Hepatocyte (in vitro differentiated cells): ENCODE data around the gene PRDM13. TPM values are rescaled to one million over a fixed set of nuclear protein-coding genes. Genes with fewer than 3 reads are reported as not detected.

ENCODE experiments used
- DNase-seq: peaks from one replicate; pipeline ENCODE4 v3.0.0-alpha.2; 2016; ENCODE audit warnings: low spot score
- H2AFZ ChIP-seq: fragments of 200-600 bp; sonication (generic); 2 replicates; pipeline ENCODE4 v1.6.0; 2016; ENCODE audit warnings: antibody characterized with exemption, mild to moderate bottlenecking
- H3K27ac ChIP-seq: fragments of 200-600 bp; sonication (generic); 2 replicates; pipeline ENCODE4 v1.5.1; 2016; ENCODE audit warnings: mild to moderate bottlenecking
- H3K27me3 ChIP-seq: fragments of 200-600 bp; sonication (generic); 2 replicates; pipeline ENCODE4 v1.6.1; 2016
- H3K36me3 ChIP-seq: fragments of 200-600 bp; sonication (generic); replicated peaks from 2 replicates; pipeline ENCODE4 v1.5.1; 2016; ENCODE audit warnings: low read depth; ENCODE audit not compliant: insufficient read depth
- H3K4me1 ChIP-seq: fragments of 200-600 bp; sonication (generic); 2 replicates; pipeline ENCODE4 v1.5.1; 2016; ENCODE audit warnings: mild to moderate bottlenecking, moderate library complexity; ENCODE audit not compliant: insufficient read depth
- H3K4me2 ChIP-seq: fragments of 200-600 bp; sonication (generic); 2 replicates; pipeline ENCODE4 v1.6.0; 2016
- H3K4me3 ChIP-seq: fragments of 200-600 bp; sonication (generic); 2 replicates; pipeline ENCODE4 v1.5.1; 2016; ENCODE audit warnings: mild to moderate bottlenecking
- H3K79me2 ChIP-seq: fragments of 200-600 bp; sonication (generic); 2 replicates; pipeline ENCODE4 v1.6.0; 2017; ENCODE audit warnings: mild to moderate bottlenecking
- H3K9me2 ChIP-seq: fragments of 200-600 bp; sonication (generic); replicated peaks from 2 replicates; pipeline ENCODE4 v1.6.0; 2017; ENCODE audit warnings: mild to moderate bottlenecking; ENCODE audit not compliant: insufficient read depth
- H3K9me3 ChIP-seq: fragments of 200-600 bp; sonication (generic); 2 replicates; pipeline ENCODE4 v1.5.1; 2016; ENCODE audit warnings: low read depth, mild to moderate bottlenecking
- H4K20me1 ChIP-seq: fragments of 200-600 bp; sonication (generic); 2 replicates; pipeline ENCODE4 v1.6.0; 2016; ENCODE audit warnings: mild to moderate bottlenecking; ENCODE audit not compliant: insufficient read depth, poor library complexity, severe bottlenecking
- CTCF ChIP-seq: fragments of 200-600 bp; sonication (generic); IDR thresholded peaks from 2 replicates; pipeline ENCODE4 v1.5.1; 2016; ENCODE audit warnings: antibody characterized with exemption, mild to moderate bottlenecking; ENCODE audit not compliant: poor library complexity
- EZH2 ChIP-seq: fragments of 200-600 bp; sonication (generic); IDR thresholded peaks from 2 replicates; pipeline ENCODE4 v1.6.1; 2016; ENCODE audit warnings: antibody characterized with exemption, mild to moderate bottlenecking, borderline replicate concordance
- EZH2phosphoT487 ChIP-seq: fragments of 200-600 bp; sonication (generic); IDR thresholded peaks from one replicate; pipeline ENCODE4 v1.6.1; 2018; ENCODE audit warnings: antibody characterized with exemption, mild to moderate bottlenecking, low read depth, moderate library complexity; ENCODE audit not compliant: unreplicated experiment, severe bottlenecking
- WGBS: methylation state at CpG from one replicate; pipeline ENCODE4 v1.1.6; 2016; ENCODE audit warnings: low lambda C conversion rate; ENCODE audit errors: missing lambda C conversion rate; 5-methylcytosine and 5-hydroxymethylcytosine counted together
- polyA plus RNA-seq: library from polyadenylated mRNA; unstranded; fragments of >200 nt; fragmentation: Nextera tagmentation; extraction: Ambion mirVana; gene quantifications from 2 replicates; pipeline ENCODE4 v1.2.1, GENCODE V29; 2016
- small RNA-seq: library from RNA; depleted of rRNA; stranded (forward); fragments of <200 nt; gene quantifications from one replicate; pipeline ENCODE3, GENCODE V24; 2014
- total RNA-seq: library from RNA; depleted of rRNA; stranded (reverse); fragments of >200 nt; gene quantifications from 2 replicates; pipeline ENCODE4 v1.2.3, GENCODE V29; 2014

PRDM13 gene
- total and polyA plus RNA-seq, 2 experiments from 2014 or later, result not detected

- Histone ChIP-seq H3K27me3 (no peaks in the 10 kb centered on the region), H2AFZ (no peak overlapping the region), H3K79me2 (no peaks in the 10 kb centered on the region), H3K4me2 (no peak overlapping the region), H3K4me3 (no peak overlapping the region), H3K36me3 (no peaks in the 10 kb centered on the region), H3K9me2 (no peaks in the 10 kb centered on the region), H3K27ac (no peak overlapping the region), H3K4me1 (no peaks in the 10 kb centered on the region), H4K20me1 (no peaks in the 10 kb centered on the region), H3K9me3 (no peaks in the 10 kb centered on the region)
- no peak for DNase-seq
- TF ChIP-seq EZH2 (no peak), EZH2phosphoT487 (no peak), CTCF (no peak)
- WGBS, result 70% methylated on average over 1 of the region's 1 CpG
Measured at GRCh38 chr6:99662616-99663015, 56.0 kb downstream of the PRDM13 start.

Small RNAs within 50 kb of the gene (small RNA-seq; reads per million reads assigned to genes)
- not detected for gene RF00019

Other genes starting within 250 kb of the PRDM13 start
- 5.7 and 5.9 TPM in 2 replicates for gene COQ3, start 212.6 kb upstream of the PRDM13 start, total RNA-seq
- gene COQ3, start 212.6 kb upstream of the PRDM13 start, polyA plus RNA-seq, result 4.7 and 8.2 TPM in 2 replicates
- gene PNISR, start 181.5 kb upstream of the PRDM13 start, total RNA-seq, result 80.8 and 85.7 TPM in 2 replicates
- 88.7 and 117 TPM in 2 replicates for gene PNISR, start 181.5 kb upstream of the PRDM13 start, polyA plus RNA-seq
- gene USP45, start 91.4 kb upstream of the PRDM13 start, total RNA-seq, result 10.3 and 14.2 TPM in 2 replicates
- 5.8 and 8.8 TPM in 2 replicates for gene USP45, start 91.4 kb upstream of the PRDM13 start, polyA plus RNA-seq
- 98.8 and 102 TPM in 2 replicates for gene CCNC, start 38.2 kb upstream of the PRDM13 start, total RNA-seq
- 57.1 and 59.5 TPM in 2 replicates for gene CCNC, start 38.2 kb upstream of the PRDM13 start, polyA plus RNA-seq